Measurements from ENCODE around the gene NPAT. TPM values are rescaled to one million over a fixed set of nuclear protein-coding genes. Genes with fewer than 3 reads are reported as not detected.
A peak's percentile ranks its signal among the peaks of the same experiment; 100 is the strongest.
"Not testable (repeated sequence)": the region's sequence is repeated elsewhere in the genome, so short reads cannot be mapped to it uniquely, and the experiment has no call there.

NPAT gene
- total RNA-seq, 2 experiments from 2014 or later, result 25.4 to 28.9 TPM

- H3K27ac Mint-ChIP-seq, result no peak overlapping the region
- no peak for TF ChIP-seq CTCF (IDR thresholded peaks at IDR 0.05)
- H3K4me1 Mint-ChIP-seq (ENCODE audit: low read depth), result peaks cover 16% of the 10 kb centered on the region
- peaks cover 95% of the 10 kb centered on the region for H3K36me3 Mint-ChIP-seq (ENCODE audit: low read depth)
- H3K9me3 Mint-ChIP-seq, result no peaks in the 10 kb centered on the region
- DNase-seq (no peak), ATAC-seq (ENCODE audit: poor library complexity) (no peak)
- Histone ChIP-seq H3K36me3 (ENCODE audit: insufficient read depth, low read length) (peaks cover 76% of the 10 kb centered on the region), H3K4me1 (ENCODE audit: insufficient read depth, low read length) (no peaks in the 10 kb centered on the region), H3K27ac (ENCODE audit: low read depth in 1 of 2, low read length in 2 of 2) (no peak overlapping the region), H3K4me3 (ENCODE audit: low read length) (no peak overlapping the region), H3K9me3 (ENCODE audit: control insufficient read depth in 1 of 2, insufficient read depth in 1 of 2, low read length in 2 of 2) (no peaks in the 10 kb centered on the region), H3K27me3 (ENCODE audit: control insufficient read depth in 1 of 2, insufficient read depth in 2 of 2, low read length in 2 of 2) (no peaks in the 10 kb centered on the region)
- intact Hi-C loops (cut with DNase I, micrococcal nuclease), result no loop called here
- CTCF ChIA-PET, result interaction anchor here (1.2 kb wide), 1 partner anchor 15 kb away, joined by 3 read pairs; no protein-coding TSS in a partner anchor
- POLR2A ChIA-PET, result interaction anchor here (1.0 kb wide), 1 partner anchor 31 kb away, joined by 3 read pairs; no protein-coding TSS in a partner anchor
- H3K4me3 Mint-ChIP-seq, result no peak overlapping the region
- H3K27me3 Mint-ChIP-seq, result no peaks in the 10 kb centered on the region
Observed at GRCh38 chr11:108177570-108177969, 44.9 kb downstream of the NPAT start.

DNA sequence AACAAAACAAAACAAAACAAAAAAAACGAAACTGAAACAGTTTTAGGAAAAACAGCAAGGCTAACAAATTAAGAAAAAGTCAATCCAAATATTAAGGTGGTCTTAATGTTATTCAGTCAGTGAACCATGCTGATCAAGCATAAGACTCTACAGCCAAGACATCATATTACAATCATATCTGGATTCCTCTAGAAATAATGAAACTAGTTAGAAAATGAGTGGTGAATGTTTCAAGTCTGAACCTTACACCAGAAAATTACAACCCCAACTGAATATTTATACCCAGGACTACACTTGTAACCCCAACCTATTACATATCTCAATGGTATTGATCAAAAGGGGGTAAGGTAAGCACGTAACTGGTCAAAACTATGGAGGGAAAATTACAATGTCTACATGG is 52.3 kb downstream of the NPAT start:
- H3K36me3 Mint-ChIP-seq (ENCODE audit: low read depth), result peaks cover 91% of the 10 kb centered on the region
- no peak overlapping the region for H3K4me3 Mint-ChIP-seq
- Histone ChIP-seq H3K27ac (ENCODE audit: low read depth in 1 of 2, low read length in 2 of 2) (no peak overlapping the region), H3K4me3 (ENCODE audit: low read length) (no peak overlapping the region), H3K9me3 (ENCODE audit: control insufficient read depth in 1 of 2, insufficient read depth in 1 of 2, low read length in 2 of 2) (no peaks in the 10 kb centered on the region), H3K4me1 (ENCODE audit: insufficient read depth, low read length) (no peaks in the 10 kb centered on the region), H3K36me3 (ENCODE audit: insufficient read depth, low read length) (peaks cover 89% of the 10 kb centered on the region), H3K27me3 (ENCODE audit: control insufficient read depth in 1 of 2, insufficient read depth in 2 of 2, low read length in 2 of 2) (no peaks in the 10 kb centered on the region)
- no peak for ATAC-seq (ENCODE audit: poor library complexity)
- H3K27me3 Mint-ChIP-seq, result no peaks in the 10 kb centered on the region
- ChIA-PET CTCF (no interaction called here), POLR2A (no interaction called here)
- intact Hi-C loops (cut with DNase I, micrococcal nuclease), result no loop called here
- H3K9me3 Mint-ChIP-seq, result no peaks in the 10 kb centered on the region
- H3K4me1 Mint-ChIP-seq (ENCODE audit: low read depth), result peaks cover 40% of the 10 kb centered on the region
- TF ChIP-seq CTCF (IDR thresholded peaks at IDR 0.05), result no peak
- peak overlapping the region; percentile 76 for H3K27ac Mint-ChIP-seq
- no peak for DNase-seq

GRCh38 chr11:108167624-108168023 is 54.8 kb downstream of the NPAT start:
- intact Hi-C loops (cut with DNase I, micrococcal nuclease), result loop anchor here in 1 of 2 experiments (5.0 kb wide), 1 partner anchor 135 kb away; no protein-coding TSS in a partner anchor
- ChIA-PET POLR2A (no interaction called here), CTCF (no interaction called here)
- TF ChIP-seq CTCF (IDR thresholded peaks at IDR 0.05), result no peak
- Histone ChIP-seq H3K4me1 (ENCODE audit: insufficient read depth, low read length) (no peaks in the 10 kb centered on the region), H3K27ac (ENCODE audit: low read depth in 1 of 2, low read length in 2 of 2) (no peak overlapping the region), H3K27me3 (ENCODE audit: control insufficient read depth in 1 of 2, insufficient read depth in 2 of 2, low read length in 2 of 2) (no peaks in the 10 kb centered on the region), H3K9me3 (ENCODE audit: control insufficient read depth in 1 of 2, insufficient read depth in 1 of 2, low read length in 2 of 2) (no peaks in the 10 kb centered on the region), H3K4me3 (ENCODE audit: low read length) (no peak overlapping the region), H3K36me3 (ENCODE audit: insufficient read depth, low read length) (peaks cover 88% of the 10 kb centered on the region)
- Mint-ChIP-seq H3K36me3 (ENCODE audit: low read depth) (peaks cover 66% of the 10 kb centered on the region), H3K27ac (peak overlapping the region; percentile 76), H3K4me3 (no peak overlapping the region), H3K9me3 (no peaks in the 10 kb centered on the region), H3K4me1 (ENCODE audit: low read depth) (peaks cover 35% of the 10 kb centered on the region), H3K27me3 (no peaks in the 10 kb centered on the region)
- ATAC-seq (ENCODE audit: poor library complexity) (no peak), DNase-seq (no peak)

- H3K27ac ChIP-seq (ENCODE audit: low read depth in 1 of 2, low read length in 2 of 2); H3K4me3 Mint-ChIP-seq; H3K27me3 Mint-ChIP-seq; H3K9me3 ChIP-seq (ENCODE audit: control insufficient read depth in 1 of 2, insufficient read depth in 1 of 2, low read length in 2 of 2); H3K9me3 Mint-ChIP-seq; H3K4me3 ChIP-seq (ENCODE audit: low read length); H3K4me1 ChIP-seq (ENCODE audit: insufficient read depth, low read length); H3K27me3 ChIP-seq (ENCODE audit: control insufficient read depth in 1 of 2, insufficient read depth in 2 of 2, low read length in 2 of 2); CTCF ChIA-PET; intact Hi-C loops (cut with DNase I, micrococcal nuclease); DNase-seq; POLR2A ChIA-PET; H3K27ac Mint-ChIP-seq; ATAC-seq (ENCODE audit: poor library complexity): not testable (repeated sequence)
- peaks cover 93% of the 10 kb centered on the region for H3K36me3 ChIP-seq (ENCODE audit: insufficient read depth, low read length)
- H3K36me3 Mint-ChIP-seq (ENCODE audit: low read depth), result peaks cover 60% of the 10 kb centered on the region
- H3K4me1 Mint-ChIP-seq (ENCODE audit: low read depth), result peaks cover 16% of the 10 kb centered on the region
Observed at GRCh38 chr11:108162878-108163277, 59.6 kb downstream of the NPAT start.

Data from CD4-positive, alpha-beta T cell (primary cell).